GM12873 (cell line): Measurements from ENCODE around the gene ATG2B.

Source experiments
- TF ChIP-seq, protein P1 (sequence below): IDR thresholded peaks from 2 replicates; pipeline ENCODE4 v1.5.1; 2012; ENCODE audit warnings: low read depth, mild to moderate bottlenecking, moderate library complexity, low read length, control low read depth; ENCODE audit not compliant: insufficient read depth; ENCODE audit errors: missing control alignments

ATG2B gene

DNA sequence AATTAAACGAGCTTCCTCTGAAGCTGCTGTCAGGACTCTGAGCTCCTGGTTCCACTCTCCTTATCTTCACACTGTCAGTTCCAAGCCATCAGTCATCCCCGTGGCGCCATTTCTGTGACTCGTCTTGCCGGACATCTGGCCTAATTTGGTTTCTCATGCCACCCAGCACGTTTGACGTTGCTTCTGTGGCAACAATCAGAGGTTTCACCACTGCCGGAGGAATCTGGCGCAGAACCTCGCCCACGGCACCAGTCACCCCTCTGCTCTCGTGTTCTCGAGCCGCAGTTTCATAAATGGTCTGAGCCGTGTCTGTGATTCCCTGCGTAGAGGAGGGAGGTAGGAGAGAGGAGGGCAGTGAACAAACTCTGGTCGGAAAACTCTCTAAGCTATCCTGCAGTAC lies 77.5 kb downstream of the ATG2B start:
- TF ChIP-seq, protein P1, sequence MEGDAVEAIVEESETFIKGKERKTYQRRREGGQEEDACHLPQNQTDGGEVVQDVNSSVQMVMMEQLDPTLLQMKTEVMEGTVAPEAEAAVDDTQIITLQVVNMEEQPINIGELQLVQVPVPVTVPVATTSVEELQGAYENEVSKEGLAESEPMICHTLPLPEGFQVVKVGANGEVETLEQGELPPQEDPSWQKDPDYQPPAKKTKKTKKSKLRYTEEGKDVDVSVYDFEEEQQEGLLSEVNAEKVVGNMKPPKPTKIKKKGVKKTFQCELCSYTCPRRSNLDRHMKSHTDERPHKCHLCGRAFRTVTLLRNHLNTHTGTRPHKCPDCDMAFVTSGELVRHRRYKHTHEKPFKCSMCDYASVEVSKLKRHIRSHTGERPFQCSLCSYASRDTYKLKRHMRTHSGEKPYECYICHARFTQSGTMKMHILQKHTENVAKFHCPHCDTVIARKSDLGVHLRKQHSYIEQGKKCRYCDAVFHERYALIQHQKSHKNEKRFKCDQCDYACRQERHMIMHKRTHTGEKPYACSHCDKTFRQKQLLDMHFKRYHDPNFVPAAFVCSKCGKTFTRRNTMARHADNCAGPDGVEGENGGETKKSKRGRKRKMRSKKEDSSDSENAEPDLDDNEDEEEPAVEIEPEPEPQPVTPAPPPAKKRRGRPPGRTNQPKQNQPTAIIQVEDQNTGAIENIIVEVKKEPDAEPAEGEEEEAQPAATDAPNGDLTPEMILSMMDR = no peak

DNA sequence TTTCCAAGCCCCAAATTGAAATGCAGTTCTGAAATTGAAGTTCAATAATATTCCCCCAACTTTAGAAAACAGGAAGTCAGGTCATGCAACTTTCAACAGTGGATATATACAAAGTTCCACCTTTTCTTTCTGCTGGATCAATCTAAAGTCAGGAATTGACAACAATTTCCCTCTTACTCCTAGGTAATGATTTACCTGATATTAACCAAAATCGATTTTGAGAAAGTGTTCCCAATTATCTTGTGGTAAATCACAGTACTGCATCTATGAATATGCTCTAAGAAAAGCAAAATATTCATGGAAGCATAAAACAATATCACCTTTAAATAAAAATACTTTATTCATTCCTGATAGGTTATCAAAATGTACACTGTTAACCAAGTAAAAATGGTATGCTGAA lies 78.7 kb downstream of the ATG2B start:
- TF ChIP-seq, protein P1 = no peak

DNA sequence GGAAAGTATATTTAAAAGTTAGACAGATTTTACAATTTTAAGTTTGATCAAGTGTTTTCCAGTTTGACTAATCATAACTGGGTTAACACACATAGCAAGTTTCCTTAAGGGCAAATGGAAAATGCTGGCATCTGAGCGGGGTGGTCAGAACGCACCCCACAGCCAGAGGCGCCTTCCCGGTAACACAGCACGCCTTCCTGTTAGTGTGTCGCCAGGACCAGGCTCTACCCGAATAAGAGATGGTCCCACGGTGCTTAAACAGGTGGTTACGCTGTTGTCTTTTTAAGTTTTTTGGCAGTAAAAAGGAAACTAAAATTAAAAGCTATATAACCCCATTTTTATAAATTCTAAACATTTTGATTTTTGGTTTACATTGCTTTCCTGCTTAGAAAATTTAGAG lies 79.1 kb downstream of the ATG2B start:
- TF ChIP-seq, protein P1 = no peak

DNA sequence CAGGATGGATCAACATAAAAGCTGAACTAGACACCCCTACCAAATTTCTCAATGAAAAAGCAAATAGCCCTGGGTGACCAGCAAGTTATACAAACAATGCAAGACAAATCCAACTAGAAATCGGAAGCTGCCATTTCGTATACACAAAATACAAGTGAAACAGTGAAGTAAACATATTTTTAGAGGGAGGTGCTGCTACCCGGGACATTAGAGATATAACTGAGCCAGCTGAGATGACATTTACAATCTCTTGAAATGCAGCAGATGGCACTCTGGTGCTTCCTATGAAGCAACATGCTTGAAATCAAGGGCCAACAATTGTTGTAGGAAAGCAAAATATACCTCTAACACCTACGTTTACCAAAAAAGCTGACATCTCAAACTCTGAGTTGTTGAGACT lies 81.7 kb downstream of the ATG2B start:
- TF ChIP-seq, protein P1 = no peak

DNA sequence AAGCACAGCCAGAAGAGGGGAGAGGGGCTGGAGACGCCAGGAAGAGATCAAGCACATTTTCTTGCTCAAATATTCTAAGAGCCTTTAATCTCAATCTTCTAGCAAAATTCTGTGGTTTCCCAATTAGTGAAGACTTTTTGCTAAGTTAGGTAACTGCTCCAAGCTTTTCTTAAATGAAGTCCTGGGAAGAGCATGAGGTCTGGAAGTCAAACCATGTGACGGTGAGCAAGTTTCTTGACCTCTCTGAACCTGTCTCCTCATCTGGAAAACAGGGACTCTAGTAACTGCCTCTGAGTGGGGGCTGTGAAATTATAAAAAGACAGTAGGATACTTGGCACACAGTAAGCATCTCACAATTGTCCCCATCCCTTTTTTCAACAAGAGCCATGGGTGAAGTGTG lies 83.0 kb downstream of the ATG2B start:
- TF ChIP-seq, protein P1 = no peak

DNA sequence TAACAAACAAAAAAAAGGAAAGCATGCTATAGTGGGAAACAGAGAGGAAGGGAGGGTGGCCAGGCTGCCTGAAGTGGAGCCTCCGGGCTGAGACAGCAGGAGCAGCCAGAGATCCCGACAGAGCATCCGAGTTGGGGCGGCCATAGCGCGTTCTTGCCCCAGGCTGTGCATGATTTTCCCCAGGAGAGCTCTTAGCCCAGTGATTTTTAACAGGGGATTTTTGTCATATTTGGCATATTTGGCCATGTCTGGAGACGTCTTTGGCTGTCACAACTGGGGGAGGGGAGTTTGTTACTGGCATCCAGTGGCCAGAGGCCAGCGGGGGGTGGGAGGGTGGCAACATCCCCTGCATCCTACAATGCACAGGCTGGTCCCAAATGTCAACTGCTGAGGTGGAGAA lies 83.6 kb downstream of the ATG2B start:
- TF ChIP-seq, protein P1 = no peak

DNA sequence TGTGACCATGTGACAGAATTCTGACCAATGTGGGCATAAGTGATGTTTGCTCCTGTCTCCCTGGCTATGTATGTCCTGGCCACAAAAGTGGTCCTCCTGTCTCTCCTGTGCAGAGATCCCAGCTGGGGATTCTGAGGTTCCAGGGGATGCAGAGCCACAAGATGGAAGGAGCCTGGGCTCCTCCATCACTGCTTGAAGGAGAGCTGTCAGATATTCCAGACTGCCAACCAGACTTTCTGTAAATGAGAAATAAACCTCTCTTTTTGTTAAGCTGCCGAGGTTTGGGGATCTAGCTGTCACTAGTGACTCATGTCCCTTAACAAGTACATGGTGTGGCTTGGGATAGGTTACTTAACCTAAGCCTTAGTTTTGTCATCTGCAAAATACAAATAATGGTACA lies 85.3 kb downstream of the ATG2B start:
- TF ChIP-seq, protein P1 = no peak
